NCI-H526 (cell line): ENCODE data around the gene MIER2.
"Not testable (repeated sequence)": the region's sequence is repeated elsewhere in the genome, so short reads cannot be mapped to it uniquely, and the experiment has no call there.

Source experiments
- DNase-seq, 2 experiments: peaks; one replicate each; lab custom pipeline; 2025; lab: John Stamatoyannopoulos, UW

The MIER2 gene

GRCh38 chr19:283395-283794 is 61.2 kb downstream of the MIER2 start:
- no peak for DNase-seq

- DNase-seq = no peak
Observed at GRCh38 chr19:282501-282900, 62.1 kb downstream of the MIER2 start.

- DNase-seq = no peak
Observed at GRCh38 chr19:281992-282391, 62.6 kb downstream of the MIER2 start.

- no peak for DNase-seq
Observed at GRCh38 chr19:281156-281853, 63.3 kb downstream of the MIER2 start.

- no peak for DNase-seq
Observed at GRCh38 chr19:280541-281009, 64.0 kb downstream of the MIER2 start.

GRCh38 chr19:279656-280055 is 64.9 kb downstream of the MIER2 start:
- no peak for DNase-seq

GRCh38 chr19:279231-279630 is 65.4 kb downstream of the MIER2 start:
- no peak for DNase-seq

GRCh38 chr19:277581-278165 is 66.9 kb downstream of the MIER2 start:
- DNase-seq = no peak

- DNase-seq = no peak
Observed at GRCh38 chr19:277131-277530, 67.5 kb downstream of the MIER2 start.

GRCh38 chr19:275958-276646 is 68.5 kb downstream of the MIER2 start:
- no peak for DNase-seq

GRCh38 chr19:275000-275399 is 69.6 kb downstream of the MIER2 start:
- DNase-seq = no peak

- no peak for DNase-seq
Observed at GRCh38 chr19:273393-273792, 71.2 kb downstream of the MIER2 start.

GRCh38 chr19:271856-272255 is 72.7 kb downstream of the MIER2 start:
- no peak for DNase-seq

- DNase-seq = not testable (repeated sequence)
Observed at GRCh38 chr19:270766-271318, 73.8 kb downstream of the MIER2 start.

- DNase-seq = no peak
Observed at GRCh38 chr19:269241-269640, 75.4 kb downstream of the MIER2 start.

GRCh38 chr19:262125-262524 is 82.5 kb downstream of the MIER2 start:
- DNase-seq = no peak

GRCh38 chr19:256804-257203 is 87.8 kb downstream of the MIER2 start:
- not testable (repeated sequence) for DNase-seq
